Activated naive CD4-positive, alpha-beta T cell treated with anti-CD3 and anti-CD28 coated beads, Interleukin-2, amount 10 ng/mL, durations not matched to agents 7 days and 5 days (primary cell): Measurements from ENCODE around the gene SLIT1.

Experiments used
- CTCF ChIA-PET: fragments of 350-600 bp; sonication (Branson Sonifier 250); formaldehyde crosslinking; loops from one replicate; lab custom pipeline; 2021; ENCODE audit warnings: antibody characterized with exemption; lab: Charles Lee
- DNase-seq: peaks from one replicate; pipeline ENCODE4 v3.0.0-alpha.2; 2020
- H3K27ac Mint-ChIP-seq: one replicate; pipeline ENCODE4 v1.8.0; 2021; ENCODE audit warnings: mild to moderate bottlenecking, moderate library complexity, mixed read lengths
- H3K27me3 Mint-ChIP-seq: one replicate; pipeline ENCODE4 v1.8.0; 2021; ENCODE audit warnings: mild to moderate bottlenecking, mixed read lengths
- H3K36me3 Mint-ChIP-seq: one replicate; pipeline ENCODE4 v1.8.0; 2021; ENCODE audit warnings: mixed read lengths
- H3K4me1 Mint-ChIP-seq: one replicate; pipeline ENCODE4 v1.8.0; 2021; ENCODE audit warnings: mixed read lengths
- H3K4me3 Mint-ChIP-seq: one replicate; pipeline ENCODE4 v1.8.0; 2021; ENCODE audit warnings: mild to moderate bottlenecking, moderate library complexity, mixed read lengths
- H3K9me3 Mint-ChIP-seq: one replicate; pipeline ENCODE4 v1.8.0; 2021; ENCODE audit warnings: mixed read lengths

The SLIT1 gene

GRCh38 chr10:97135464-97135863, 50.3 kb downstream of the SLIT1 start:
- Mint-ChIP-seq H3K27ac (no peak overlapping the region), H3K9me3 (no peaks in the 10 kb centered on the region), H3K27me3 (peaks cover 20% of the 10 kb centered on the region), H3K36me3 (no peaks in the 10 kb centered on the region), H3K4me1 (no peaks in the 10 kb centered on the region), H3K4me3 (no peak overlapping the region)
- CTCF ChIA-PET: no interaction called here
- no peak for DNase-seq

- H3K4me3 Mint-ChIP-seq: no peak overlapping the region
- no peaks in the 10 kb centered on the region for H3K36me3 Mint-ChIP-seq
- H3K27ac Mint-ChIP-seq: no peak overlapping the region
- peaks cover 15% of the 10 kb centered on the region for H3K27me3 Mint-ChIP-seq
- DNase-seq: no peak
- H3K4me1 Mint-ChIP-seq: no peaks in the 10 kb centered on the region
- no peaks in the 10 kb centered on the region for H3K9me3 Mint-ChIP-seq
- CTCF ChIA-PET: no interaction called here
Observed at GRCh38 chr10:97134983-97135382, 50.8 kb downstream of the SLIT1 start.

- CTCF ChIA-PET: no interaction called here
- H3K36me3 Mint-ChIP-seq: no peaks in the 10 kb centered on the region
- no peaks in the 10 kb centered on the region for H3K4me1 Mint-ChIP-seq
- no peak for DNase-seq
- H3K9me3 Mint-ChIP-seq: no peaks in the 10 kb centered on the region
- peaks cover 17% of the 10 kb centered on the region for H3K27me3 Mint-ChIP-seq
- H3K4me3 Mint-ChIP-seq: no peak overlapping the region
- no peak overlapping the region for H3K27ac Mint-ChIP-seq
Observed at GRCh38 chr10:97134110-97134509, 51.6 kb downstream of the SLIT1 start.

GRCh38 chr10:97132273-97132672, 53.5 kb downstream of the SLIT1 start:
- Mint-ChIP-seq H3K36me3 (no peaks in the 10 kb centered on the region), H3K4me1 (no peaks in the 10 kb centered on the region), H3K4me3 (no peak overlapping the region), H3K9me3 (no peaks in the 10 kb centered on the region), H3K27ac (no peak overlapping the region), H3K27me3 (peaks cover 28% of the 10 kb centered on the region)
- DNase-seq: no peak
- CTCF ChIA-PET: interaction anchor here (1.0 kb wide), 1 partner anchor 51 kb away, joined by 3 read pairs; no protein-coding TSS in a partner anchor

GRCh38 chr10:97131666-97132065, 54.1 kb downstream of the SLIT1 start:
- Mint-ChIP-seq H3K4me3 (no peak overlapping the region), H3K27ac (no peak overlapping the region), H3K9me3 (no peaks in the 10 kb centered on the region), H3K4me1 (no peaks in the 10 kb centered on the region), H3K36me3 (no peaks in the 10 kb centered on the region), H3K27me3 (peaks cover 29% of the 10 kb centered on the region)
- DNase-seq: no peak
- CTCF ChIA-PET: interaction anchor here (1.0 kb wide), 1 partner anchor 50 kb away, joined by 3 read pairs; no protein-coding TSS in a partner anchor

- Mint-ChIP-seq H3K36me3 (no peaks in the 10 kb centered on the region), H3K27ac (no peak overlapping the region), H3K27me3 (peaks cover 29% of the 10 kb centered on the region), H3K9me3 (no peaks in the 10 kb centered on the region), H3K4me3 (no peak overlapping the region), H3K4me1 (no peaks in the 10 kb centered on the region)
- no peak for DNase-seq
- CTCF ChIA-PET: interaction anchor here (1.0 kb wide), 1 partner anchor 50 kb away, joined by 3 read pairs; no protein-coding TSS in a partner anchor
Observed at GRCh38 chr10:97131181-97131628, 54.6 kb downstream of the SLIT1 start.

GRCh38 chr10:97129666-97130065, 56.1 kb downstream of the SLIT1 start:
- no peaks in the 10 kb centered on the region for H3K36me3 Mint-ChIP-seq
- H3K27ac Mint-ChIP-seq: no peak overlapping the region
- H3K4me1 Mint-ChIP-seq: no peaks in the 10 kb centered on the region
- CTCF ChIA-PET: no interaction called here
- DNase-seq: no peak
- H3K9me3 Mint-ChIP-seq: no peaks in the 10 kb centered on the region
- H3K4me3 Mint-ChIP-seq: no peak overlapping the region
- H3K27me3 Mint-ChIP-seq: peaks cover 29% of the 10 kb centered on the region

- H3K27ac Mint-ChIP-seq: no peak overlapping the region
- DNase-seq: no peak
- CTCF ChIA-PET: interaction anchor here (1.0 kb wide), 1 partner anchor 13 kb away, joined by 4 read pairs; no protein-coding TSS in a partner anchor
- no peaks in the 10 kb centered on the region for H3K36me3 Mint-ChIP-seq
- peaks cover 29% of the 10 kb centered on the region for H3K27me3 Mint-ChIP-seq
- no peaks in the 10 kb centered on the region for H3K4me1 Mint-ChIP-seq
- H3K9me3 Mint-ChIP-seq: no peaks in the 10 kb centered on the region
- no peak overlapping the region for H3K4me3 Mint-ChIP-seq
Observed at GRCh38 chr10:97128516-97129154, 57.1 kb downstream of the SLIT1 start.

- no peak for DNase-seq
- H3K4me3 Mint-ChIP-seq: no peak overlapping the region
- no peak overlapping the region for H3K27ac Mint-ChIP-seq
- no peaks in the 10 kb centered on the region for H3K9me3 Mint-ChIP-seq
- no peaks in the 10 kb centered on the region for H3K36me3 Mint-ChIP-seq
- H3K4me1 Mint-ChIP-seq: no peaks in the 10 kb centered on the region
- peaks cover 31% of the 10 kb centered on the region for H3K27me3 Mint-ChIP-seq
- CTCF ChIA-PET: interaction anchor here (1.0 kb wide), 1 partner anchor 12 kb away, joined by 4 read pairs; no protein-coding TSS in a partner anchor
Observed at GRCh38 chr10:97128039-97128492, 57.7 kb downstream of the SLIT1 start.

- Mint-ChIP-seq H3K27ac (no peak overlapping the region), H3K27me3 (peaks cover 37% of the 10 kb centered on the region), H3K9me3 (no peaks in the 10 kb centered on the region), H3K4me3 (no peak overlapping the region), H3K4me1 (no peaks in the 10 kb centered on the region), H3K36me3 (no peaks in the 10 kb centered on the region)
- CTCF ChIA-PET: no interaction called here
- no peak for DNase-seq
Observed at GRCh38 chr10:97127509-97127908, 58.2 kb downstream of the SLIT1 start.

- H3K36me3 Mint-ChIP-seq: no peaks in the 10 kb centered on the region
- DNase-seq: no peak
- H3K4me1 Mint-ChIP-seq: no peaks in the 10 kb centered on the region
- H3K4me3 Mint-ChIP-seq: no peak overlapping the region
- H3K27ac Mint-ChIP-seq: no peak overlapping the region
- peaks cover 31% of the 10 kb centered on the region for H3K27me3 Mint-ChIP-seq
- no peaks in the 10 kb centered on the region for H3K9me3 Mint-ChIP-seq
- CTCF ChIA-PET: no interaction called here
Observed at GRCh38 chr10:97124211-97124610, 61.5 kb downstream of the SLIT1 start.

GRCh38 chr10:97123765-97124164, 62.0 kb downstream of the SLIT1 start:
- DNase-seq: no peak
- H3K4me3 Mint-ChIP-seq: no peak overlapping the region
- H3K36me3 Mint-ChIP-seq: no peaks in the 10 kb centered on the region
- H3K27ac Mint-ChIP-seq: no peak overlapping the region
- no peaks in the 10 kb centered on the region for H3K9me3 Mint-ChIP-seq
- H3K27me3 Mint-ChIP-seq: peaks cover 33% of the 10 kb centered on the region
- H3K4me1 Mint-ChIP-seq: no peaks in the 10 kb centered on the region
- CTCF ChIA-PET: interaction anchor here (2.0 kb wide), 1 partner anchor 87 kb away, joined by 6 read pairs; no protein-coding TSS in a partner anchor

- peaks cover 20% of the 10 kb centered on the region for H3K27me3 Mint-ChIP-seq
- no peaks in the 10 kb centered on the region for H3K9me3 Mint-ChIP-seq
- DNase-seq: no peak
- H3K27ac Mint-ChIP-seq: no peak overlapping the region
- CTCF ChIA-PET: no interaction called here
- H3K4me3 Mint-ChIP-seq: no peak overlapping the region
- no peaks in the 10 kb centered on the region for H3K4me1 Mint-ChIP-seq
- no peaks in the 10 kb centered on the region for H3K36me3 Mint-ChIP-seq
Observed at GRCh38 chr10:97121041-97121440, 64.7 kb downstream of the SLIT1 start.

GRCh38 chr10:97120370-97120769, 65.4 kb downstream of the SLIT1 start:
- H3K9me3 Mint-ChIP-seq: no peaks in the 10 kb centered on the region
- no peak for DNase-seq
- H3K36me3 Mint-ChIP-seq: no peaks in the 10 kb centered on the region
- H3K27me3 Mint-ChIP-seq: peaks cover 25% of the 10 kb centered on the region
- H3K27ac Mint-ChIP-seq: no peak overlapping the region
- H3K4me1 Mint-ChIP-seq: no peaks in the 10 kb centered on the region
- H3K4me3 Mint-ChIP-seq: no peak overlapping the region
- CTCF ChIA-PET: no interaction called here
